K562 (cell line): ENCODE measurements around the gene AGPAT2. TPM values are rescaled to one million over a fixed set of nuclear protein-coding genes. Genes with fewer than 3 reads are reported as not detected.

Experiments
- CXXC5 ChIP-seq: fragments of 250-450 bp; sonication (Bioruptor Pico); IDR thresholded peaks from 2 replicates; pipeline ENCODE4 v1.8.0; 2022; ENCODE audit warnings: inconsistent platforms, mild to moderate bottlenecking, moderate library complexity
- DACH1 ChIP-seq: fragments of 450-650 bp; IDR thresholded peaks from 2 replicates; pipeline ENCODE4 v1.6.1; 2018; ENCODE audit not compliant: partially characterized antibody
- KAT8 ChIP-seq: fragments of 450-650 bp; IDR thresholded peaks from 2 replicates; pipeline ENCODE4 v1.6.1; 2016; ENCODE audit warnings: low read depth, mild to moderate bottlenecking
- MCM7 ChIP-seq, 2 experiments: fragments of 450-650 bp; IDR thresholded peaks; 2 replicates each; pipeline ENCODE4 v1.6.1; 2016 to 2018
- MEIS2 ChIP-seq: fragments of 450-650 bp; IDR thresholded peaks from 2 replicates; pipeline ENCODE4 v1.6.1; 2014; ENCODE audit warnings: mild to moderate bottlenecking; ENCODE audit not compliant: partially characterized antibody
- PYGO2 ChIP-seq: fragments of 450-650 bp; IDR thresholded peaks from 2 replicates; pipeline ENCODE4 v1.6.1; 2016; ENCODE audit warnings: mild to moderate bottlenecking, missing genetic modification characterization, moderate library complexity, missing compliant biosample characterization
- SP1 ChIP-seq: sonication (generic); formaldehyde crosslinking; IDR thresholded peaks from 2 replicates; pipeline ENCODE4 v1.8.1; 2022; ENCODE audit warnings: mild to moderate bottlenecking, missing genetic modification reagents
- SREBF1 ChIP-seq: fragments of 150-350 bp; IDR thresholded peaks from 2 replicates; pipeline ENCODE4 v1.6.1; 2014; ENCODE audit warnings: antibody characterized with exemption, low read depth, low read length, borderline replicate concordance
- ZZZ3 ChIP-seq: fragments of 450-650 bp; IDR thresholded peaks from 2 replicates; pipeline ENCODE4 v1.6.1; 2016; ENCODE audit warnings: antibody characterized with exemption, mild to moderate bottlenecking, moderate library complexity
- polyA plus RNA-seq, 8 experiments: library from polyadenylated mRNA; depleted of rRNA in 4 of 8; stranded (reverse) in 5 of 8; unstranded in 3 of 8; fragments of >200 nt; fragmentation: Nextera tagmentation in 2 of 8; fragmentation: Illumina TruSeq in 1 of 8; extraction: Ambion mirVana in 2 of 8; extraction: Trizol in 1 of 8; gene quantifications; 2 replicates each; pipeline versions ENCODE4 v1.2.1 to v1.2.3, GENCODE V29; 2011 to 2014; ENCODE audit warnings: inconsistent platforms in 1 of 8, missing spikeins in 1 of 8
- total RNA-seq, 7 experiments: library from RNA; depleted of rRNA in 6 of 7; stranded (reverse); fragments of >200 nt in 6 of 7; fragmentation: Illumina TruSeq in 2 of 7; extraction: Trizol in 2 of 7; gene quantifications; 2 replicates each; pipeline versions ENCODE4 v1.2.1 to v1.2.3, GENCODE V29; 2011 to 2021; ENCODE audit warnings: low replicate concordance in 1 of 7
- TF ChIP-seq, protein P1 (sequence below), 2 experiments: fragments of 450-650 bp in 1 of 2; IDR thresholded peaks; 2 replicates each; pipeline ENCODE4 v1.6.1; 2011 to 2017; ENCODE audit warnings: low read depth in 2 of 2, antibody characterized with exemption in 1 of 2, borderline replicate concordance in 1 of 2, low read length in 1 of 2, mild to moderate bottlenecking in 1 of 2, mixed read lengths in 1 of 2; ENCODE audit not compliant: control insufficient read depth in 1 of 2
- TF ChIP-seq, protein P2 (sequence below): fragments of 250-450 bp; sonication (Bioruptor Pico); IDR thresholded peaks from 2 replicates; pipeline ENCODE4 v1.4.0; 2020; ENCODE audit warnings: borderline replicate concordance
- TF ChIP-seq, protein P3 (sequence below): sonication (generic); formaldehyde crosslinking; IDR thresholded peaks from 2 replicates; pipeline ENCODE4 v1.8.0; 2022; ENCODE audit warnings: mild to moderate bottlenecking, missing genetic modification reagents
- TF ChIP-seq, protein P4 (sequence below): fragments of 450-650 bp; IDR thresholded peaks from 2 replicates; pipeline ENCODE4 v1.6.1; 2018; ENCODE audit not compliant: partially characterized antibody
- TF ChIP-seq, protein P5 (sequence below): fragments of 450-650 bp; formaldehyde crosslinking; IDR thresholded peaks from 2 replicates; pipeline ENCODE4 v1.4.0; 2020; ENCODE audit warnings: mild to moderate bottlenecking, moderate library complexity
- TF ChIP-seq, protein P6 (sequence below): sonication (generic); formaldehyde crosslinking; IDR thresholded peaks from 2 replicates; pipeline ENCODE4 v1.5.0; 2020; ENCODE audit warnings: missing genetic modification reagents

Gene AGPAT2
- total and polyA plus RNA-seq, 9 of the 15 experiments (the other 6 are each of a cell fraction or from before 2014, with no cell fraction given): 0.13 to 54.5 (median 23.9) TPM

DNA sequence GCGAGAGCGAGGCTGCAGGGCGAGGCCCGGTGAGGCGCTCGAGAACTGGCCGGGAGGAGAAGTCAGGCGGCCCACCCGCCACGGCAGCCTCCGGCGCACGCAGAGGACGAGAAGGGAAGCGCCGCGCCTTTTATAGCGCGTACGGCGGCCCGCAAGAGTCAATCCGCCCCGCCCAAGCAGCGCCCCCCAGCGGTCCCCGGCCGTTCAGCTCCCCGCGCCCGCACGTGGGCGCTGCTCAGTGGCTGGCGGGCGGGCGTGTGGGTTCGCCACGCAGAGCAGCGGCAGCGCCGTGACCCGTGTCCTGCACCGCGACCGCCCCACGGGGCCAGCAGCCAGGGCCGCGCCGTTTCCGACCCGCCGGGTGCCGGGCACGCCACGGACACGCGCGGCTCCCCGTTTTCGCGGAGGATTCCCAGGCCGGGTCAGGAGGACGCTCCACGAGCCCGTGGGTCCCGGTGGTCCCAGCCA lies 40.9 kb upstream of the AGPAT2 start (continued):
- TF ChIP-seq MEIS2 (no peak), MCM7 (IDR thresholded peaks at IDR 0.05) (no peak), DACH1 (no peak), CXXC5 (CRISPR knock-in tag) (peak; percentile 98), SP1 (peak; percentile 99), PYGO2 (no peak), KAT8 (no peak), SREBF1 (0 out of 2 replicates have a peak, but pooled peaks have one; percentile 47), ZZZ3 (no peak)
- TF ChIP-seq, protein P1, sequence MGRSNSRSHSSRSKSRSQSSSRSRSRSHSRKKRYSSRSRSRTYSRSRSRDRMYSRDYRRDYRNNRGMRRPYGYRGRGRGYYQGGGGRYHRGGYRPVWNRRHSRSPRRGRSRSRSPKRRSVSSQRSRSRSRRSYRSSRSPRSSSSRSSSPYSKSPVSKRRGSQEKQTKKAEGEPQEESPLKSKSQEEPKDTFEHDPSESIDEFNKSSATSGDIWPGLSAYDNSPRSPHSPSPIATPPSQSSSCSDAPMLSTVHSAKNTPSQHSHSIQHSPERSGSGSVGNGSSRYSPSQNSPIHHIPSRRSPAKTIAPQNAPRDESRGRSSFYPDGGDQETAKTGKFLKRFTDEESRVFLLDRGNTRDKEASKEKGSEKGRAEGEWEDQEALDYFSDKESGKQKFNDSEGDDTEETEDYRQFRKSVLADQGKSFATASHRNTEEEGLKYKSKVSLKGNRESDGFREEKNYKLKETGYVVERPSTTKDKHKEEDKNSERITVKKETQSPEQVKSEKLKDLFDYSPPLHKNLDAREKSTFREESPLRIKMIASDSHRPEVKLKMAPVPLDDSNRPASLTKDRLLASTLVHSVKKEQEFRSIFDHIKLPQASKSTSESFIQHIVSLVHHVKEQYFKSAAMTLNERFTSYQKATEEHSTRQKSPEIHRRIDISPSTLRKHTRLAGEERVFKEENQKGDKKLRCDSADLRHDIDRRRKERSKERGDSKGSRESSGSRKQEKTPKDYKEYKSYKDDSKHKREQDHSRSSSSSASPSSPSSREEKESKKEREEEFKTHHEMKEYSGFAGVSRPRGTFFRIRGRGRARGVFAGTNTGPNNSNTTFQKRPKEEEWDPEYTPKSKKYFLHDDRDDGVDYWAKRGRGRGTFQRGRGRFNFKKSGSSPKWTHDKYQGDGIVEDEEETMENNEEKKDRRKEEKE (IDR thresholded peaks at IDR 0.05; ENCODE audit: borderline replicate concordance in 1 of 2, control insufficient read depth in 1 of 2, low read depth in 2 of 2, low read length in 1 of 2): peak in 1 of 2 experiments; percentile 86; a peak in 1 of 4 replicates
- TF ChIP-seq, protein P2, sequence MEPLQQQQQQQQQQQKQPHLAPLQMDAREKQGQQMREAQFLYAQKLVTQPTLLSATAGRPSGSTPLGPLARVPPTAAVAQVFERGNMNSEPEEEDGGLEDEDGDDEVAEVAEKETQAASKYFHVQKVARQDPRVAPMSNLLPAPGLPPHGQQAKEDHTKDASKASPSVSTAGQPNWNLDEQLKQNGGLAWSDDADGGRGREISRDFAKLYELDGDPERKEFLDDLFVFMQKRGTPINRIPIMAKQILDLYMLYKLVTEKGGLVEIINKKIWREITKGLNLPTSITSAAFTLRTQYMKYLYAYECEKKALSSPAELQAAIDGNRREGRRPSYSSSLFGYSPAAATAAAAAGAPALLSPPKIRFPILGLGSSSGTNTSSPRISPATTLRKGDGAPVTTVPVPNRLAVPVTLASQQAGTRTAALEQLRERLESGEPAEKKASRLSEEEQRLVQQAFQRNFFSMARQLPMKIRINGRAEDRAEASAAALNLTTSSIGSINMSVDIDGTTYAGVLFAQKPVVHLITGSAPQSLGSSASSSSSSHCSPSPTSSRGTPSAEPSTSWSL (CRISPR knock-in tag): no peak
- TF ChIP-seq, protein P3, sequence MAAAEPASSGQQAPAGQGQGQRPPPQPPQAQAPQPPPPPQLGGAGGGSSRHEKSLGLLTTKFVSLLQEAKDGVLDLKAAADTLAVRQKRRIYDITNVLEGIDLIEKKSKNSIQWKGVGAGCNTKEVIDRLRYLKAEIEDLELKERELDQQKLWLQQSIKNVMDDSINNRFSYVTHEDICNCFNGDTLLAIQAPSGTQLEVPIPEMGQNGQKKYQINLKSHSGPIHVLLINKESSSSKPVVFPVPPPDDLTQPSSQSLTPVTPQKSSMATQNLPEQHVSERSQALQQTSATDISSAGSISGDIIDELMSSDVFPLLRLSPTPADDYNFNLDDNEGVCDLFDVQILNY (CRISPR knock-in tag): peak; percentile 48; the same call in 1 of the 2 replicates
- TF ChIP-seq, protein P4, sequence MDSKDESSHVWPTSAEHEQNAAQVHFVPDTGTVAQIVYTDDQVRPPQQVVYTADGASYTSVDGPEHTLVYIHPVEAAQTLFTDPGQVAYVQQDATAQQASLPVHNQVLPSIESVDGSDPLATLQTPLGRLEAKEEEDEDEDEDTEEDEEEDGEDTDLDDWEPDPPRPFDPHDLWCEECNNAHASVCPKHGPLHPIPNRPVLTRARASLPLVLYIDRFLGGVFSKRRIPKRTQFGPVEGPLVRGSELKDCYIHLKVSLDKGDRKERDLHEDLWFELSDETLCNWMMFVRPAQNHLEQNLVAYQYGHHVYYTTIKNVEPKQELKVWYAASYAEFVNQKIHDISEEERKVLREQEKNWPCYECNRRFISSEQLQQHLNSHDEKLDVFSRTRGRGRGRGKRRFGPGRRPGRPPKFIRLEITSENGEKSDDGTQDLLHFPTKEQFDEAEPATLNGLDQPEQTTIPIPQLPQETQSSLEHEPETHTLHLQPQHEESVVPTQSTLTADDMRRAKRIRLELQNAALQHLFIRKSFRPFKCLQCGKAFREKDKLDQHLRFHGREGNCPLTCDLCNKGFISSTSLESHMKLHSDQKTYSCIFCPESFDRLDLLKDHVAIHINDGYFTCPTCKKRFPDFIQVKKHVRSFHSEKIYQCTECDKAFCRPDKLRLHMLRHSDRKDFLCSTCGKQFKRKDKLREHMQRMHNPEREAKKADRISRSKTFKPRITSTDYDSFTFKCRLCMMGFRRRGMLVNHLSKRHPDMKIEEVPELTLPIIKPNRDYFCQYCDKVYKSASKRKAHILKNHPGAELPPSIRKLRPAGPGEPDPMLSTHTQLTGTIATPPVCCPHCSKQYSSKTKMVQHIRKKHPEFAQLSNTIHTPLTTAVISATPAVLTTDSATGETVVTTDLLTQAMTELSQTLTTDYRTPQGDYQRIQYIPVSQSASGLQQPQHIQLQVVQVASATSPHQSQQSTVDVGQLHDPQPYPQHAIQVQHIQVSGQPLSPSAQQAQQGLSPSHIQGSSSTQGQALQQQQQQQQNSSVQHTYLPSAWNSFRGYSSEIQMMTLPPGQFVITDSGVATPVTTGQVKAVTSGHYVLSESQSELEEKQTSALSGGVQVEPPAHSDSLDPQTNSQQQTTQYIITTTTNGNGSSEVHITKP: no peak
- TF ChIP-seq, protein P5, sequence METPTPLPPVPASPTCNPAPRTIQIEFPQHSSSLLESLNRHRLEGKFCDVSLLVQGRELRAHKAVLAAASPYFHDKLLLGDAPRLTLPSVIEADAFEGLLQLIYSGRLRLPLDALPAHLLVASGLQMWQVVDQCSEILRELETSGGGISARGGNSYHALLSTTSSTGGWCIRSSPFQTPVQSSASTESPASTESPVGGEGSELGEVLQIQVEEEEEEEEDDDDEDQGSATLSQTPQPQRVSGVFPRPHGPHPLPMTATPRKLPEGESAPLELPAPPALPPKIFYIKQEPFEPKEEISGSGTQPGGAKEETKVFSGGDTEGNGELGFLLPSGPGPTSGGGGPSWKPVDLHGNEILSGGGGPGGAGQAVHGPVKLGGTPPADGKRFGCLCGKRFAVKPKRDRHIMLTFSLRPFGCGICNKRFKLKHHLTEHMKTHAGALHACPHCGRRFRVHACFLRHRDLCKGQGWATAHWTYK (CRISPR knock-in tag): peak; percentile 94
- TF ChIP-seq, protein P6, sequence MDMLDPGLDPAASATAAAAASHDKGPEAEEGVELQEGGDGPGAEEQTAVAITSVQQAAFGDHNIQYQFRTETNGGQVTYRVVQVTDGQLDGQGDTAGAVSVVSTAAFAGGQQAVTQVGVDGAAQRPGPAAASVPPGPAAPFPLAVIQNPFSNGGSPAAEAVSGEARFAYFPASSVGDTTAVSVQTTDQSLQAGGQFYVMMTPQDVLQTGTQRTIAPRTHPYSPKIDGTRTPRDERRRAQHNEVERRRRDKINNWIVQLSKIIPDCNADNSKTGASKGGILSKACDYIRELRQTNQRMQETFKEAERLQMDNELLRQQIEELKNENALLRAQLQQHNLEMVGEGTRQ (CRISPR knock-in tag): peak; percentile 61
